ENCODE data around the gene SDCCAG8.

DNA sequence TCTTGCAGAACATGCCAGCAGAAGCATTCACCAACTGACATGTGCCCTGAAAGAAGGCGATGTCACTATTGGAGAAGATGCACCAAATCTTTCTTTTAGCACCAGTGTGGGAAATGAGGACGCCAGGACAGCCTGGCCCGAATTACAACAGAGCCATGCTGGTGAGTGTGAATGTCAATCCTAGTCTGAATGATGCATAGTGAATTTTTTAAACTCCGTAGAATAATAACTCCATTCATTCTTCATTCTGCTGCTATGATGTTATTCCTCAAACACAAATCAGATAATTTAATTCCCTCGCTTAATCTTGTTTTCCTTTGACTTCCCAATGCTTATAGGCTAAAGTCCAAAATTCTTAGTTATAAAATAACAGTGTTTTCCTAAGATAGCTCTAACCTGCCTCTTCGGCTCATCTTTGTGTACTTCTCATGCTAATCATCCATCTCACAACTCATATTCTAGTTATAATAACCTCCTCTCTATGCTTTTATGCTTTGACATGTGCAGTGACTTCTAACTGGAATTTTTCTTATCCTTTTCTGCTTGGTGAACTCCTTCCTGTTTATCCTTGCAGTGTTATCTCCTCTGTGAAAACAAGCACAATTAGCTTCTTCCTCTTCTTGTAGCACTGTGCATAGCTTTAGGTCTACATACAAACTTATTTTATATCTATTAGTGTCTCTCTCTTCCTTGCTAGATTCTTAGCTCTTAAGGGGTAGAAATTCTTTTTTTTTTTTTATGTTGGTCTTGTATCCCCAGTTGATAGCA lies 14.4 kb downstream of the SDCCAG8 start:
- no peak for TF ChIP-seq EZH2 (IDR thresholded peaks at IDR 0.05; ENCODE audit: insufficient read depth, low read length)
- TF ChIP-seq, protein P1, sequence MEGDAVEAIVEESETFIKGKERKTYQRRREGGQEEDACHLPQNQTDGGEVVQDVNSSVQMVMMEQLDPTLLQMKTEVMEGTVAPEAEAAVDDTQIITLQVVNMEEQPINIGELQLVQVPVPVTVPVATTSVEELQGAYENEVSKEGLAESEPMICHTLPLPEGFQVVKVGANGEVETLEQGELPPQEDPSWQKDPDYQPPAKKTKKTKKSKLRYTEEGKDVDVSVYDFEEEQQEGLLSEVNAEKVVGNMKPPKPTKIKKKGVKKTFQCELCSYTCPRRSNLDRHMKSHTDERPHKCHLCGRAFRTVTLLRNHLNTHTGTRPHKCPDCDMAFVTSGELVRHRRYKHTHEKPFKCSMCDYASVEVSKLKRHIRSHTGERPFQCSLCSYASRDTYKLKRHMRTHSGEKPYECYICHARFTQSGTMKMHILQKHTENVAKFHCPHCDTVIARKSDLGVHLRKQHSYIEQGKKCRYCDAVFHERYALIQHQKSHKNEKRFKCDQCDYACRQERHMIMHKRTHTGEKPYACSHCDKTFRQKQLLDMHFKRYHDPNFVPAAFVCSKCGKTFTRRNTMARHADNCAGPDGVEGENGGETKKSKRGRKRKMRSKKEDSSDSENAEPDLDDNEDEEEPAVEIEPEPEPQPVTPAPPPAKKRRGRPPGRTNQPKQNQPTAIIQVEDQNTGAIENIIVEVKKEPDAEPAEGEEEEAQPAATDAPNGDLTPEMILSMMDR (IDR thresholded peaks at IDR 0.05; ENCODE audit: insufficient read depth, low read depth, low read length): no peak

Measured in astrocyte (in vitro differentiated cells and primary cell).